ENCODE data around the gene AJM1. TPM values are rescaled to one million over a fixed set of nuclear protein-coding genes. Genes with fewer than 3 reads are reported as not detected.

The AJM1 gene
- total RNA-seq, 1 experiment from 2014 or later, result 0.11 TPM

- Histone ChIP-seq H3K9me3 (replicated peaks) (no peaks in the 10 kb centered on the region), H3K4me1 (replicated peaks) (no peaks in the 10 kb centered on the region), H3K4me3 (no peak overlapping the region), H3K27ac (no peak overlapping the region), H3K36me3 (peaks cover 48% of the 10 kb centered on the region), H3K27me3 (replicated peaks) (no peaks in the 10 kb centered on the region)
- no peak for DNase-seq (ENCODE audit: low read depth in 1 of 2, low spot score in 2 of 2)
Observed at GRCh38 chr9:136856541-136857141, 14.4 kb downstream of the AJM1 start.

GRCh38 chr9:136857166-136857565 is 14.9 kb downstream of the AJM1 start:
- H3K4me3 ChIP-seq, result no peak overlapping the region
- H3K36me3 ChIP-seq, result peaks cover 50% of the 10 kb centered on the region
- H3K27me3 ChIP-seq (replicated peaks), result no peaks in the 10 kb centered on the region
- H3K27ac ChIP-seq, result no peak overlapping the region
- DNase-seq (ENCODE audit: low read depth in 1 of 2, low spot score in 2 of 2), result no peak
- no peaks in the 10 kb centered on the region for H3K9me3 ChIP-seq (replicated peaks)
- H3K4me1 ChIP-seq (replicated peaks), result no peaks in the 10 kb centered on the region

- peaks cover 56% of the 10 kb centered on the region for H3K36me3 ChIP-seq
- H3K27me3 ChIP-seq (replicated peaks), result no peaks in the 10 kb centered on the region
- no peaks in the 10 kb centered on the region for H3K4me1 ChIP-seq (replicated peaks)
- DNase-seq (ENCODE audit: low read depth in 1 of 2, low spot score in 2 of 2), result no peak
- no peak overlapping the region for H3K4me3 ChIP-seq
- H3K27ac ChIP-seq, result no peak overlapping the region
- H3K9me3 ChIP-seq (replicated peaks), result no peaks in the 10 kb centered on the region
Observed at GRCh38 chr9:136857581-136858412, 15.5 kb downstream of the AJM1 start.

- peaks cover 59% of the 10 kb centered on the region for H3K36me3 ChIP-seq
- H3K27me3 ChIP-seq (replicated peaks), result no peaks in the 10 kb centered on the region
- DNase-seq (ENCODE audit: low read depth in 1 of 2, low spot score in 2 of 2), result no peak
- H3K4me3 ChIP-seq, result no peak overlapping the region
- no peaks in the 10 kb centered on the region for H3K9me3 ChIP-seq (replicated peaks)
- H3K27ac ChIP-seq, result no peak overlapping the region
- no peaks in the 10 kb centered on the region for H3K4me1 ChIP-seq (replicated peaks)
Observed at GRCh38 chr9:136858452-136858843, 16.2 kb downstream of the AJM1 start.

- H3K4me1 ChIP-seq (replicated peaks), result no peaks in the 10 kb centered on the region
- H3K4me3 ChIP-seq, result no peak overlapping the region
- no peak overlapping the region for H3K27ac ChIP-seq
- H3K36me3 ChIP-seq, result peaks cover 64% of the 10 kb centered on the region
- no peaks in the 10 kb centered on the region for H3K9me3 ChIP-seq (replicated peaks)
- DNase-seq (ENCODE audit: low read depth in 1 of 2, low spot score in 2 of 2), result no peak
- no peaks in the 10 kb centered on the region for H3K27me3 ChIP-seq (replicated peaks)
Observed at GRCh38 chr9:136858844-136859757, 16.8 kb downstream of the AJM1 start.

- no peak overlapping the region for H3K27ac ChIP-seq
- no peaks in the 10 kb centered on the region for H3K27me3 ChIP-seq (replicated peaks)
- peaks cover 5% of the 10 kb centered on the region for H3K4me1 ChIP-seq (replicated peaks)
Observed at GRCh38 chr9:136860529-136860928, 18.3 kb downstream of the AJM1 start.

GRCh38 chr9:136860933-136861873 is 18.9 kb downstream of the AJM1 start:
- Histone ChIP-seq H3K36me3 (peaks cover 67% of the 10 kb centered on the region), H3K9me3 (replicated peaks) (no peaks in the 10 kb centered on the region), H3K4me1 (replicated peaks) (peaks cover 5% of the 10 kb centered on the region), H3K27me3 (replicated peaks) (no peaks in the 10 kb centered on the region), H3K27ac (no peak overlapping the region), H3K4me3 (no peak overlapping the region)
- no peak for DNase-seq (ENCODE audit: low read depth in 1 of 2, low spot score in 2 of 2)

More at GRCh38 chr9:136860529-136860928, 18.3 kb downstream of the AJM1 start:
- DNase-seq (ENCODE audit: low read depth in 1 of 2, low spot score in 2 of 2), result no peak
- peaks cover 64% of the 10 kb centered on the region for H3K36me3 ChIP-seq
- no peaks in the 10 kb centered on the region for H3K9me3 ChIP-seq (replicated peaks)
- H3K4me3 ChIP-seq, result no peak overlapping the region

- no peaks in the 10 kb centered on the region for H3K9me3 ChIP-seq (replicated peaks)
- DNase-seq (ENCODE audit: low read depth in 1 of 2, low spot score in 2 of 2), result no peak
- H3K4me3 ChIP-seq, result no peak overlapping the region
- peaks cover 5% of the 10 kb centered on the region for H3K4me1 ChIP-seq (replicated peaks)
- no peaks in the 10 kb centered on the region for H3K27me3 ChIP-seq (replicated peaks)
- no peak overlapping the region for H3K27ac ChIP-seq
- peaks cover 67% of the 10 kb centered on the region for H3K36me3 ChIP-seq
Observed at GRCh38 chr9:136861874-136862457, 19.7 kb downstream of the AJM1 start.

- no peak overlapping the region for H3K27ac ChIP-seq
- H3K4me3 ChIP-seq, result no peak overlapping the region
- H3K9me3 ChIP-seq (replicated peaks), result no peaks in the 10 kb centered on the region
- no peaks in the 10 kb centered on the region for H3K27me3 ChIP-seq (replicated peaks)
- peaks cover 60% of the 10 kb centered on the region for H3K36me3 ChIP-seq
- H3K4me1 ChIP-seq (replicated peaks), result peaks cover 5% of the 10 kb centered on the region
- DNase-seq (ENCODE audit: low read depth in 1 of 2, low spot score in 2 of 2), result no peak
Observed at GRCh38 chr9:136862849-136863622, 20.8 kb downstream of the AJM1 start.

- no peak overlapping the region for H3K27ac ChIP-seq
- no peaks in the 10 kb centered on the region for H3K9me3 ChIP-seq (replicated peaks)
- H3K4me1 ChIP-seq (replicated peaks), result peaks cover 5% of the 10 kb centered on the region
- H3K36me3 ChIP-seq, result peaks cover 55% of the 10 kb centered on the region
- no peak for DNase-seq (ENCODE audit: low read depth in 1 of 2, low spot score in 2 of 2)
- no peaks in the 10 kb centered on the region for H3K27me3 ChIP-seq (replicated peaks)
- H3K4me3 ChIP-seq, result no peak overlapping the region
Observed at GRCh38 chr9:136863623-136864273, 21.5 kb downstream of the AJM1 start.

GRCh38 chr9:136865041-136865767 is 22.9 kb downstream of the AJM1 start:
- Histone ChIP-seq H3K36me3 (peaks cover 40% of the 10 kb centered on the region), H3K4me1 (replicated peaks) (peaks cover 5% of the 10 kb centered on the region), H3K27me3 (replicated peaks) (no peaks in the 10 kb centered on the region), H3K4me3 (peak overlapping the region; percentile 91), H3K9me3 (replicated peaks) (no peaks in the 10 kb centered on the region), H3K27ac (no peak overlapping the region)
- no peak for DNase-seq (ENCODE audit: low read depth in 1 of 2, low spot score in 2 of 2)
